Activated naive CD8-positive, alpha-beta T cell treated with anti-CD3 and anti-CD28 coated beads, Interleukin-2, amount 50 U/mL, for 24 hours (primary cell): ENCODE results near the gene TMSB10.
A peak's percentile ranks its signal among the peaks of the same experiment; 100 is the strongest.
"Not testable (repeated sequence)": the region's sequence is repeated elsewhere in the genome, so short reads cannot be mapped to it uniquely, and the experiment has no call there.

ENCODE experiments used
- ATAC-seq: fragments of 150-1000 bp; cut with Tn5 transposase; one replicate; pipeline ENCODE4 v1.10.0; 2021
- DNase-seq: peaks from one replicate; pipeline ENCODE4 v3.0.0; 2021
- H3K27ac Mint-ChIP-seq: one replicate; pipeline ENCODE4 v1.8.0; 2021; ENCODE audit warnings: mild to moderate bottlenecking, mixed read lengths
- H3K27me3 Mint-ChIP-seq: one replicate; pipeline ENCODE4 v1.8.0; 2021; ENCODE audit warnings: mixed read lengths
- H3K36me3 Mint-ChIP-seq: one replicate; pipeline ENCODE4 v1.8.0; 2021; ENCODE audit warnings: low read depth, mixed read lengths
- H3K4me1 Mint-ChIP-seq: one replicate; pipeline ENCODE4 v1.8.0; 2021; ENCODE audit warnings: mixed read lengths
- H3K4me3 Mint-ChIP-seq: one replicate; pipeline ENCODE4 v1.8.0; 2021; ENCODE audit warnings: mild to moderate bottlenecking, moderate library complexity, mixed read lengths
- H3K9me3 Mint-ChIP-seq: one replicate; pipeline ENCODE4 v1.8.0; 2021; ENCODE audit warnings: mixed read lengths

Gene TMSB10

DNA sequence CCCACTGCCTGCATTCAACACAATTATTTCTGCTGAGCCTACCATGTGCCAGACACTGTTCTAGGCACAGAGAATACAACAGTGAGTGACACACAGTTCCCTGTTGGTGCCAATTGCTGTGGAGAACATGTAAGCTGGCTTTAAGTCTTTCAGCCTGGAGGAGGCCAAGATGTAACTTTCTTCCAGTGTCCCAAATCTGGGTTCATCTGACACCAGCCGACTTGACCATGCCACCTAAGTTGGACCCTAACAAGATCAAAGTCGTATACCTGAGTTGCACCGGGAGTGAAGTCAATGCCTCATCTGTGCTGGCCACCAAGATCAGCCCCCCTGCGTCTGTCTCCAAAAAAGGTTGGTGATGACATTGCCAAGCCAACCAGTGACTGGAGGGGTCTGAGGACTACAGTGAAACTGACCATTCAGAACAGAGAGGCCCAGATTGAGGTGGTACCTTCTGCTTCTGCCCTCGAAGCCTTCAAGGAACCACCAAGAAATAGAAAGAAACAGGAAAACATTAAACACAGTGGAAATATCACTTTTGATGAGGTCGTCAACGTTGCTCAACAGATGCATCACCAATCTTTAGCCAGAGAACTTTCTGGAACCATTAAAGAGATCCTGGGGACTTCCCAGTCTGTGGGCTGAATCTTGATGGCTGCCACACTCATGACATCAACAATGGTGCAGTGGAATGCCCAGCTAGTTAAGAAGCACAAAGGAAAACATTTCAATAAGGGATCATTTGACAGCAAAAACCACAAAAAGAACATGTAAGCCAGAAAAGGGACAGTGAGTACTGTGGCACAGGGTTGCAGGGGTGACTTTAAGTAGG is 30.9 kb upstream of the TMSB10 start:
- peak overlapping the region; percentile 90 for H3K27ac Mint-ChIP-seq
- ATAC-seq: peak; percentile 45
- peak overlapping the region; percentile 41 for H3K4me3 Mint-ChIP-seq
- H3K27me3 Mint-ChIP-seq: no peaks in the 10 kb centered on the region
- no peak for DNase-seq
- H3K36me3 Mint-ChIP-seq: peaks cover 39% of the 10 kb centered on the region
- peaks cover 86% of the 10 kb centered on the region for H3K4me1 Mint-ChIP-seq
- no peaks in the 10 kb centered on the region for H3K9me3 Mint-ChIP-seq

- no peaks in the 10 kb centered on the region for H3K27me3 Mint-ChIP-seq
- H3K36me3 Mint-ChIP-seq: peaks cover 35% of the 10 kb centered on the region
- no peak for DNase-seq
- H3K4me1 Mint-ChIP-seq: peaks cover 83% of the 10 kb centered on the region
- peak overlapping the region; percentile 90 for H3K27ac Mint-ChIP-seq
- H3K4me3 Mint-ChIP-seq: peak overlapping the region; percentile 41
- no peaks in the 10 kb centered on the region for H3K9me3 Mint-ChIP-seq
- no peak for ATAC-seq
Measured at GRCh38 chr2:84875213-84875560, 30.3 kb upstream of the TMSB10 start.

GRCh38 chr2:84875619-84876018 is 29.8 kb upstream of the TMSB10 start:
- H3K27me3 Mint-ChIP-seq, DNase-seq, H3K9me3 Mint-ChIP-seq, ATAC-seq: not testable (repeated sequence)
- H3K4me1 Mint-ChIP-seq: peaks cover 78% of the 10 kb centered on the region
- H3K36me3 Mint-ChIP-seq: peaks cover 31% of the 10 kb centered on the region
- peak overlapping the region; percentile 97 for H3K27ac Mint-ChIP-seq
- H3K4me3 Mint-ChIP-seq: peak overlapping the region; percentile 41

GRCh38 chr2:84876369-84876768 is 29.1 kb upstream of the TMSB10 start:
- no peak for DNase-seq
- Mint-ChIP-seq H3K36me3 (peaks cover 30% of the 10 kb centered on the region), H3K9me3 (no peaks in the 10 kb centered on the region), H3K27me3 (no peaks in the 10 kb centered on the region), H3K27ac (peak overlapping the region; percentile 97), H3K4me3 (peak overlapping the region; percentile 96), H3K4me1 (peaks cover 75% of the 10 kb centered on the region)
- ATAC-seq: no peak

DNA sequence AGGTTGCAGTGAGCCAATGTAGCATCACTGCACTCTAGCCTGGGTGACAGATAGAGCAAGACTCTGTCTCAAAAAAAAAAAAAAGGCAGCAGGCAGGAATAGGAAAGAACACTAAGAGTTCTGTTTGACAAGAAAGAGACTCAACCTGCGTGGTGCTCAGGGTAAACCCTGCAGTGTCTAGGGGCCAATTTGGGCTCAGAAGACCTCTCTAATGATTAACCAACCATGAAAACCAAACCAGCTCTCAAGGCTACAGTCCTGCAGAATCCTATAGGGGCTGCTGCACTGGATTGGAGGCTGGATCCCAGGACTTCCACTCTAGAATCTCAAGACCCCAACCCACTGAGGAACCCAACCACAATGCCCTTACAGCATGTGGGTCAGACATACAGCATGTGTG is 27.0 kb upstream of the TMSB10 start:
- H3K27ac Mint-ChIP-seq: peak overlapping the region; percentile 97
- peaks cover 78% of the 10 kb centered on the region for H3K4me1 Mint-ChIP-seq
- H3K4me3 Mint-ChIP-seq: peak overlapping the region; percentile 96
- H3K9me3 Mint-ChIP-seq: no peaks in the 10 kb centered on the region
- H3K36me3 Mint-ChIP-seq: peaks cover 25% of the 10 kb centered on the region
- DNase-seq (no peak), ATAC-seq (no peak)
- H3K27me3 Mint-ChIP-seq: no peaks in the 10 kb centered on the region

- no peaks in the 10 kb centered on the region for H3K27me3 Mint-ChIP-seq
- no peak for DNase-seq
- H3K27ac Mint-ChIP-seq: peak overlapping the region; percentile 97
- peaks cover 24% of the 10 kb centered on the region for H3K36me3 Mint-ChIP-seq
- peak overlapping the region; percentile 96 for H3K4me3 Mint-ChIP-seq
- no peak for ATAC-seq
- no peaks in the 10 kb centered on the region for H3K9me3 Mint-ChIP-seq
- H3K4me1 Mint-ChIP-seq: peaks cover 75% of the 10 kb centered on the region
Measured at GRCh38 chr2:84878896-84879583, 26.4 kb upstream of the TMSB10 start.

GRCh38 chr2:84879584-84880394 is 25.7 kb upstream of the TMSB10 start:
- H3K27ac Mint-ChIP-seq: peak overlapping the region; percentile 97
- no peaks in the 10 kb centered on the region for H3K27me3 Mint-ChIP-seq
- peaks cover 73% of the 10 kb centered on the region for H3K4me1 Mint-ChIP-seq
- peaks cover 16% of the 10 kb centered on the region for H3K36me3 Mint-ChIP-seq
- no peak for ATAC-seq
- DNase-seq: no peak
- peak overlapping the region; percentile 96 for H3K4me3 Mint-ChIP-seq
- H3K9me3 Mint-ChIP-seq: no peaks in the 10 kb centered on the region

GRCh38 chr2:84880395-84880644 is 25.1 kb upstream of the TMSB10 start:
- Mint-ChIP-seq H3K36me3 (peaks cover 11% of the 10 kb centered on the region), H3K9me3 (no peaks in the 10 kb centered on the region), H3K27me3 (no peaks in the 10 kb centered on the region), H3K4me1 (peaks cover 68% of the 10 kb centered on the region), H3K27ac (peak overlapping the region; percentile 97), H3K4me3 (peak overlapping the region; percentile 96)
- DNase-seq (no peak), ATAC-seq (no peak)

- ATAC-seq (peak; percentile 50), DNase-seq (peak; percentile 82)
- H3K4me1 Mint-ChIP-seq: peaks cover 64% of the 10 kb centered on the region
- no peaks in the 10 kb centered on the region for H3K9me3 Mint-ChIP-seq
- peaks cover 8% of the 10 kb centered on the region for H3K36me3 Mint-ChIP-seq
- H3K27me3 Mint-ChIP-seq: no peaks in the 10 kb centered on the region
- peak within 1 kb of the TSS; percentile 97 for H3K27ac Mint-ChIP-seq
- peak within 1 kb of the TSS; percentile 96 for H3K4me3 Mint-ChIP-seq
Measured at GRCh38 chr2:84880645-84881521, 24.6 kb upstream of the TMSB10 start, which contains the start of gene TRABD2A. TSS of gene TRABD2A (minus strand) at chr2:84881084. CDS start at chr2:84881039, 45 bp downstream.

GRCh38 chr2:84881581-84882413 is 23.7 kb upstream of the TMSB10 start:
- DNase-seq: peak; percentile 85
- Mint-ChIP-seq H3K27me3 (no peaks in the 10 kb centered on the region), H3K4me1 (peaks cover 59% of the 10 kb centered on the region), H3K36me3 (peaks cover 3% of the 10 kb centered on the region), H3K27ac (peak overlapping the region; percentile 95), H3K4me3 (peak overlapping the region; percentile 96), H3K9me3 (no peaks in the 10 kb centered on the region)
- ATAC-seq: peak; percentile 65

DNA sequence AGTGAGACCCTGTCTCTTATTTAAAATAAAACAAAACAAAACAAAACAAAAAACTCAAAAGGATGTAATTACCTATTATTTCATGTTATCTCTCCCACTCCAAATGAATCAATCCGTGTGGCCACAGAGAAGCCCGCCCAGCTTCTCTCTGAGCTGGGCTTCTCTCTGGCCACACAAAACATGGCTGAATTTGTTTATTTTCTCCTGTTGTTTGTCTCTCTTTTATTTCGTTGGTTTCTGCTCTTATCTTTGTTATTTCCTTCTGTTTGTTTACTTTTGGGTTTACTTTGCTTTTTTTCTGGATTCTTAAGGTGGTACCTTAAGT is 23.1 kb upstream of the TMSB10 start:
- H3K27ac Mint-ChIP-seq: peak overlapping the region; percentile 95
- peak overlapping the region; percentile 96 for H3K4me3 Mint-ChIP-seq
- DNase-seq: no peak
- no peaks in the 10 kb centered on the region for H3K27me3 Mint-ChIP-seq
- no peaks in the 10 kb centered on the region for H3K9me3 Mint-ChIP-seq
- ATAC-seq: no peak
- H3K36me3 Mint-ChIP-seq: peaks cover 3% of the 10 kb centered on the region
- peaks cover 59% of the 10 kb centered on the region for H3K4me1 Mint-ChIP-seq

- peak overlapping the region; percentile 96 for H3K4me3 Mint-ChIP-seq
- DNase-seq: no peak
- peaks cover 58% of the 10 kb centered on the region for H3K4me1 Mint-ChIP-seq
- no peak for ATAC-seq
- H3K9me3 Mint-ChIP-seq: no peaks in the 10 kb centered on the region
- peak overlapping the region; percentile 95 for H3K27ac Mint-ChIP-seq
- H3K27me3 Mint-ChIP-seq: no peaks in the 10 kb centered on the region
- peaks cover 3% of the 10 kb centered on the region for H3K36me3 Mint-ChIP-seq
Measured at GRCh38 chr2:84882775-84883550, 22.5 kb upstream of the TMSB10 start.

DNA sequence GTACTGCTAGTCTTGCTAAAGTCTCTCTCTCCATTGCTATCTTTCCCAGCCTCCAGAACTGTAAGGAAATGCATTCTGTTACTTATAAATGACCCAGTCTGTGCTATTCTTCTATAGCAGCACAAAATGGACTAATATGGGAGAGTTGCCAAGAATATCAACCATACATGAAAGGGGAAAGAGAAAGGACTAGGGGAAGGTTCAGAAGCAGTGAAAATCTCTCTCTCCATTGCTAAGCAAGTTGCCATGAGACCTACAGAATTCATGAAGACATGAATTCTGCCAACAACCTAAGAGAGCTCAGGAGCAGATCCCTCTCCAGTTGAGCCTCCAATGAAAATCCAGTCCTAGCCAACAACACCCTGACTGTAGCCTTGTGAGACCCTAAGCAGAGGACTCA is 21.0 kb upstream of the TMSB10 start:
- no peak for ATAC-seq
- H3K4me1 Mint-ChIP-seq: peaks cover 58% of the 10 kb centered on the region
- no peaks in the 10 kb centered on the region for H3K36me3 Mint-ChIP-seq
- no peaks in the 10 kb centered on the region for H3K27me3 Mint-ChIP-seq
- H3K27ac Mint-ChIP-seq: no peak overlapping the region
- no peak for DNase-seq
- H3K9me3 Mint-ChIP-seq: no peaks in the 10 kb centered on the region
- H3K4me3 Mint-ChIP-seq: no peak overlapping the region
